GM18870 (cell line): ENCODE results near the gene TNFRSF4.
"Not testable (repeated sequence)": the region's sequence is repeated elsewhere in the genome, so short reads cannot be mapped to it uniquely, and the experiment has no call there.

Source experiments
- ATAC-seq: cut with Tn5 transposase; IDR thresholded peaks from one replicate; pipeline ENCODE4 v1.9.1; 2021; ENCODE audit warnings: moderate library complexity; ENCODE audit not compliant: unreplicated experiment

The TNFRSF4 gene

GRCh38 chr1:1204425-1204920 is 9.5 kb downstream of the TNFRSF4 start:
- no peak for ATAC-seq

- no peak for ATAC-seq
Measured at GRCh38 chr1:1203561-1204424, 10.2 kb downstream of the TNFRSF4 start.

- ATAC-seq = no peak
Measured at GRCh38 chr1:1202831-1203560, 11.0 kb downstream of the TNFRSF4 start.

- ATAC-seq = no peak
Measured at GRCh38 chr1:1200876-1201810, 12.8 kb downstream of the TNFRSF4 start.

GRCh38 chr1:1199961-1200875 is 13.7 kb downstream of the TNFRSF4 start:
- no peak for ATAC-seq

- ATAC-seq = no peak
Measured at GRCh38 chr1:1199141-1199960, 14.6 kb downstream of the TNFRSF4 start.

- no peak for ATAC-seq
Measured at GRCh38 chr1:1198423-1199140, 15.4 kb downstream of the TNFRSF4 start.

- no peak for ATAC-seq
Measured at GRCh38 chr1:1197551-1198422, 16.2 kb downstream of the TNFRSF4 start.

- ATAC-seq = no peak
Measured at GRCh38 chr1:1197188-1197500, 16.8 kb downstream of the TNFRSF4 start.

- ATAC-seq = no peak
Measured at GRCh38 chr1:1196431-1197187, 17.3 kb downstream of the TNFRSF4 start.

GRCh38 chr1:1195726-1196125 is 18.2 kb downstream of the TNFRSF4 start:
- not testable (repeated sequence) for ATAC-seq

GRCh38 chr1:1194723-1195122 is 19.2 kb downstream of the TNFRSF4 start:
- ATAC-seq = no peak

- no peak for ATAC-seq
Measured at GRCh38 chr1:1191734-1192133, 22.2 kb downstream of the TNFRSF4 start.

GRCh38 chr1:1189111-1189510 is 24.8 kb downstream of the TNFRSF4 start:
- no peak for ATAC-seq

GRCh38 chr1:1187938-1188337 is 26.0 kb downstream of the TNFRSF4 start:
- ATAC-seq = no peak

- no peak for ATAC-seq
Measured at GRCh38 chr1:1185101-1185765, 28.7 kb downstream of the TNFRSF4 start.
